Gastrocnemius medialis (tissue), 4 donors: Measurements from ENCODE around the gene SLC29A3.

Experiments used
- CTCF ChIP-seq, 5 experiments: fragments of 450-650 bp in 3 of 5; fragments of 200-600 bp in 2 of 5; sonication (generic) in 2 of 5; IDR thresholded peaks in 4 of 5; conservative IDR thresholded peaks in 1 of 5; 1 replicate in 4 of 5; 2 replicates in 1 of 5; pipeline ENCODE4 v1.5.1; 2016 to 2019; ENCODE audit warnings: antibody characterized with exemption in 5 of 5, mild to moderate bottlenecking in 3 of 5, moderate library complexity in 3 of 5
- POLR2A ChIP-seq, 2 donors: fragments of 450-650 bp; IDR thresholded peaks; one replicate each; pipeline ENCODE4 v1.6.1; 2017; ENCODE audit warnings: antibody characterized with exemption in 2 of 2, mild to moderate bottlenecking in 2 of 2, moderate library complexity in 2 of 2

DNA sequence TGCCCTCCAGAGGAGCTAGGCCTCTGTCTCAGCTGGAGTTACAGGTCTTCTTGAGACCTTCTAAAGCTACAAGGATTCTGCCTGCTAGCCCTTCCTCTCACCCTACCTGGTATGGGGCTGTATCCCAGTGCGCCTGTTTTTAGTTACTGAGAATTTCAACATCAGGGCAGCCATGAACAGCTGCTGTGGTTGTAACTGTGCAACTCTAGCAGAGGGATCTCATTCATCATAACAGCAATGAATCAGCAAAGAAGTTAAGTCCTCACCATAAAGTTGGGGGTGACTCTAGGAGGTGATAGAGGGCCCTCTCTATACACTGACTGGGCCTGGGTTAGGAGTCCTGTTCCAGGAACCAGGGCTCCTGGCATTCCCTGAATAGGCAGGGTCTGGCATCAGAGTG lies 63.7 kb downstream of the SLC29A3 start:
- TF ChIP-seq CTCF (IDR thresholded peaks at IDR 0.05 in 4 of 5, conservative IDR thresholded peaks at IDR 0.05 in 1 of 5) (no peak), POLR2A (IDR thresholded peaks at IDR 0.05) (no peak)
